Spinal cord (tissue), 10 donors: ENCODE measurements around the gene COL17A1. TPM values are rescaled to one million over a fixed set of nuclear protein-coding genes. Genes with fewer than 3 reads are reported as not detected.

ENCODE experiments used
- DNase-seq, 6 donors: peaks; one replicate each; pipeline versions ENCODE4 v3.0.0 to v3.0.0-alpha.2; 2013 to 2015; ENCODE audit warnings: low spot score in 6 of 6, low read depth in 4 of 6
- H3K27ac ChIP-seq: one replicate; pipeline ENCODE4 v1.5.1; 2013; ENCODE audit warnings: low read depth, low read length, control low read depth
- H3K27me3 ChIP-seq: one replicate; pipeline ENCODE4 v1.6.1; 2013; ENCODE audit warnings: low read length; ENCODE audit not compliant: control insufficient read depth, insufficient read depth
- H3K36me3 ChIP-seq: one replicate; pipeline ENCODE4 v1.6.1; 2013; ENCODE audit warnings: low read length; ENCODE audit not compliant: control insufficient read depth, insufficient read depth
- H3K4me1 ChIP-seq: one replicate; pipeline ENCODE4 v1.6.1; 2013; ENCODE audit warnings: low read length; ENCODE audit not compliant: control insufficient read depth, insufficient read depth
- H3K4me3 ChIP-seq: one replicate; pipeline ENCODE4 v1.5.1; 2013; ENCODE audit warnings: low read depth, low read length, control low read depth
- H3K9me3 ChIP-seq: one replicate; pipeline ENCODE4 v1.6.1; 2013; ENCODE audit warnings: low read length; ENCODE audit not compliant: control insufficient read depth, insufficient read depth
- WGBS: methylation state at CpG from one replicate; pipeline ENCODE4 v1.1.5; 2013; ENCODE audit warnings: missing lambda C conversion rate; ENCODE audit not compliant: insufficient coverage; 5-methylcytosine and 5-hydroxymethylcytosine counted together
- polyA plus RNA-seq, 2 donors: library from polyadenylated mRNA; unstranded; fragments of 120-200 nt; gene quantifications; one replicate each; pipeline ENCODE4 v1.2.1, GENCODE V29; 2013; ENCODE audit not compliant: insufficient read length in 2 of 2
- total RNA-seq, 2 donors: library from RNA; depleted of rRNA in 1 of 2; stranded (reverse); fragments of 120-200 nt in 1 of 2; fragments of >200 nt in 1 of 2; gene quantifications; one replicate each; pipeline versions ENCODE4 v1.2.3 to v1.2.4, GENCODE V29; 2013 to 2014
- donor health status: healthy.

Gene COL17A1
- total and polyA plus RNA-seq, 4 donors = 0.35 to 1.7 (median 0.54) TPM

DNA sequence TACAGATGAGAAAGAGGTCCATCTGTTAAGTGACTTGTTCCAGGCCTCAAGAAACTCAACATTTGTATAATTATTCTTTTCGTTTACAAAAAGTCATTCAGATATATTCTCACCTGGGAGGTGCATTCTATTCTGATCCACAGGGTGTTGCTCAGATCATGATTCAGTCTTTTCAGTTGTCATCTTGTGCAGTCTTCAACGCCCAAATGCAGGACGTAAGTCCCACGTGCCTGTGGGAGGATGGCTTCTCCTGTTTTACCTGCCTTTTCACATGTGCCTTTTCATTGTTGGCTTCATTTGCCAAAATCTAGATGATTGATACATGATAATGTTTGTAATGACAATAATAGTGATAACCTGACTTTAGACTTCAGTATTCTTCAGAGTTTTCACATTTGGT is 72.2 kb downstream of the COL17A1 start:
- no CpG with 5 or more reads among the region's 4 CpGs for WGBS
- H3K27ac ChIP-seq = no peak overlapping the region
- no peaks in the 10 kb centered on the region for H3K27me3 ChIP-seq

DNA sequence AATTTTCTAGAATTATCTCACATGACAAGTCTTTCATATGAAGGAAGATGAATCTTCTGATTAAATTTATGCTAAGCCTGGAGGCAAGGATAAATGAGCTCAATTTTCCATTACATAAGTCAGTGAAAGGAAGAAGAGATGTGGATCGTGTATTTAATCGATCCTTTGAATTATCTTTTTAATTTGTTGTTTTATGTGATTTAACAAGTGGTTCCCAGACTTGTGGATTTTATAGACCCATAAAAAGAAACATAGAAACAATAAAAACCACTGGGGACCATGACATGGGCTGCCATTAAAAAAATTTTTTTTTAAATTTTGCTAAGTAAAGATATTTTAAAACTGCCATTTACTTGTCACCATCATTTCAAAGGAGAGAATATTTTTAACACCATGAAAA is 73.8 kb downstream of the COL17A1 start:
- Histone ChIP-seq H3K27me3 (no peaks in the 10 kb centered on the region), H3K4me1 (no peaks in the 10 kb centered on the region), H3K27ac (no peak overlapping the region), H3K36me3 (no peaks in the 10 kb centered on the region), H3K4me3 (no peak overlapping the region), H3K9me3 (no peaks in the 10 kb centered on the region)
- DNase-seq = no peak
- WGBS = no CpG with 5 or more reads among the region's 2 CpGs

More for the DNA sequence above, 72.2 kb downstream of the COL17A1 start:
- no peaks in the 10 kb centered on the region for H3K4me1 ChIP-seq
- no peaks in the 10 kb centered on the region for H3K36me3 ChIP-seq
- H3K9me3 ChIP-seq = no peaks in the 10 kb centered on the region
- H3K4me3 ChIP-seq = no peak overlapping the region
- DNase-seq = no peak

DNA sequence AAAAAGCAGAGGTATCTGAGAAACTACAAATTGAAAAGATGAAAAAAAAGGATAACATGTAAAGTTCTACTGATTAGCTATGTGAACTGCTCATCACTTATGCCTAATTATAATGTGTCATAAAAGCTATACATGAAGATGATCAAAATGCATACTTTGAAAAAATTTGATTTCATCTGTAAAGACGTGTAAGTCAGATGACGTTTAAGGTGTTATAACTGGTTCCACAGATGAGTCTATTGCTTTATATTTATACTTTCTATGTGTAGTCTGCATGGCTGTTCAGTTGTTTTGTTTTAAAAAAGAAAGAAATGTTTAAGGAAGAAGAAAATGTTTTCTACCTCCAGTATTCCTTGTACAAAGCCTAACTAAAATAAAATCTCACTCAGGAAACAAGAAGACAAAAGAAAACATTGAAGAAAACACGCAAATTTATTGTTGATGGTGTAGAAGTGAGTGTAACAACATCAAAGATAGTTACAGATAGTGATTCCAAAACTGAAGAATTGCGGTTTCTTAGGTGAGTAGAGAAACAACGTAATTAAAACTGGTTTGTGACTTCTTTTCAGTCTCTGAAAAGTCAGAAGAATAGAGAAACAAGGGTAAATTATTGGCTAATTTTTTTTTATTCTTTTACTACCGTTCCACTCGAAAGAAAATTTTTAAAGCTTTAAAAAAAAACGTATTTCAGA is 80.4 kb downstream of the COL17A1 start:
- no peaks in the 10 kb centered on the region for H3K4me1 ChIP-seq
- no peaks in the 10 kb centered on the region for H3K27me3 ChIP-seq
- H3K36me3 ChIP-seq = peaks cover 5% of the 10 kb centered on the region
- H3K27ac ChIP-seq = no peak overlapping the region
- no CpG with 5 or more reads among the region's 8 CpGs for WGBS
- H3K4me3 ChIP-seq = no peak overlapping the region
- no peaks in the 10 kb centered on the region for H3K9me3 ChIP-seq
- no peak for DNase-seq

DNA sequence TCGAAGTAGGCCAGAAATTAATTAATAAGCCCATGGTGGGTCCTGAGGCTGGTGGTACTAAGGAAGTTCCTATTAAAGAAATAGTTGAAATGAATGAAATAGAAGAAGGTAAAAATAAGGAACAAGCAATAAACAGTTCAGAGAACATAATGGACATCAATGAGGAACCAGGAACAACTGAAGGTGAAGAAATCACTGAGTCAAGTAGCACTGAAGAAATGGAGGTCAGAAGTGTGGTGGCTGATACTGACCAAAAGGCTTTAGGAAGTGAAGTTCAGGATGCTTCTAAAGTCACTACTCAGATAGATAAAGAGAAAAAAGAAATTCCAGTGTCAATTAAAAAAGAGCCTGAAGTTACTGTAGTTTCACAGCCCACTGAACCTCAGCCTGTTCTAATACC is 82.8 kb downstream of the COL17A1 start:
- Histone ChIP-seq H3K36me3 (peaks cover 5% of the 10 kb centered on the region), H3K4me3 (no peak overlapping the region), H3K27me3 (no peaks in the 10 kb centered on the region), H3K9me3 (no peaks in the 10 kb centered on the region), H3K27ac (no peak overlapping the region), H3K4me1 (no peaks in the 10 kb centered on the region)
- no peak for DNase-seq
- WGBS = 100% methylated on average over 1 of the region's 1 CpG

DNA sequence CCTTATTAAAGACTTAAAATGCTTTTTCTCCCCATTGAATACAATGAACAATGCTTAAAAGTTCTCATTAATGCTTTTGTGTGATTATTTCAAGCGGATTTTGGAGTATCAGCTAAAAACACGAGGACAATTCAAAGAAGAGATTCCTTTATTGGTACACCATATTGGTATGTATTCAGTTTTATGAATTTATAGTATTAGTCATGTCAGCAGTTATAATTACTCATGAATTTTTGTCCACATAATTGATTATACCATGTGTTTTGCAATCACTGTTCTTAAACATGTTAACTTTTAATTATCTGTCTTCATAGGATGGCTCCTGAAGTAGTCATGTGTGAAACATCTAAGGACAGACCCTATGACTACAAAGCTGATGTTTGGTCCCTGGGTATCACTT is 86.9 kb downstream of the COL17A1 start:
- Histone ChIP-seq H3K27me3 (no peaks in the 10 kb centered on the region), H3K4me3 (no peak overlapping the region), H3K4me1 (no peaks in the 10 kb centered on the region), H3K9me3 (no peaks in the 10 kb centered on the region), H3K36me3 (peaks cover 5% of the 10 kb centered on the region), H3K27ac (no peak overlapping the region)
- WGBS = no CpG with 5 or more reads among the region's 2 CpGs
- DNase-seq = no peak

DNA sequence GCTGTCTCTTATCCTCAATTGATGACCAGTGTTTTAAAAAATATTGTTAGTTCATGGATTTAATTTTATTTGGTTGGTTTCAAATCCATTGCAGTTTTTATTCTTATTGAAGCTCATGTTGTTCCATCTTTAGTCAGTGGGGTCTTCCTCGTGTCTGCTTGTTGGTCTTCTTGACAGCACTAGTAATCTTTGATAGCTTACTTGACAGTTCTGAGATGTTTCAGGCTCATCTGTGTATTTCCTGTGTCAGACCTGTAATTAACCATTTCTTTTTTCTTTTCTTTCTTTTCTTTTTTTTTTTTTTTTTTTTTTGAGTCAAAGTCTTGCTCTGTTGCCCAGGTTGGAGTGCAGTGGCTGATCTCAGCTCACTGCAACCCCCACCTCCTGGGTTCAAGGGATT is 90.5 kb downstream of the COL17A1 start:
- no peaks in the 10 kb centered on the region for H3K9me3 ChIP-seq
- H3K4me3 ChIP-seq = no peak overlapping the region
- H3K27me3 ChIP-seq = no peaks in the 10 kb centered on the region
- no peak overlapping the region for H3K27ac ChIP-seq
- no peaks in the 10 kb centered on the region for H3K36me3 ChIP-seq
- no CpG with 5 or more reads among the region's 1 CpG for WGBS
- H3K4me1 ChIP-seq = no peaks in the 10 kb centered on the region
- DNase-seq = no peak

DNA sequence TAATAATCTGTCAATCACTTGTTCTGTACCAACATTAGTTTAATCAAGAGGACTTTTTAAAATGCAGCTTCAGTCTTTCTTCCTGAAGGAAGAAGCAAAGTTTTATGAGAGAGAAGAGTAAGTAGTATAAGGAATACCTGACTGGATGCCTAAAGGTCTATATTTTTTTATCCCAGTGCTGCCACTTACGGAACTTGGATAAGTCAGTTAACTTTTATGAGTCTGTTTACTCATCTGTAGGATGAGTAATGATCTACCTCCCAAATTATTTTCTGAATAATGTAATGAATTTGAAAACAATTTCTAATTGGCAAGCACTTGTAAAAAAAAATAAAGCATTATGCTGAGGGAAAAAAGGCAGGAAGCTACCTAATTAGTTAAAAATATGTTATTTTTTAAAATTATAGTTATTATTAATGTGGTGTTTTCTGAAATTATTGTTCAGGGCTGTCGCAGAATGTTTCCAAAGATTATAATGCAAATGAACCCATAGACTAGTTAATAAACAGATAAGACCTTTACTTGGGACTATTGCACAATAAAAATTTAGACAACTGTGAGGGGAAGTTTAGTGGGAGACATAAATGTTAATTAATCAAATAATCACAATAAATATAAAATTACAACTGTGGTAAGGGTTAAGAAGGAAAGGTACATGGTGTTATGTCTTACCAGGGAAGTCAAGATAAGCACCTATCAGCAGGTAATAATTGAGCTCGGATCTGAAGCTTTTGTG is 94.1 kb downstream of the COL17A1 start:
- Histone ChIP-seq H3K4me3 (no peak overlapping the region), H3K27ac (no peak overlapping the region), H3K27me3 (no peaks in the 10 kb centered on the region), H3K4me1 (peaks cover 1% of the 10 kb centered on the region), H3K36me3 (no peaks in the 10 kb centered on the region), H3K9me3 (no peaks in the 10 kb centered on the region)
- no peak for DNase-seq
- no CpG with 5 or more reads among the region's 3 CpGs for WGBS

DNA sequence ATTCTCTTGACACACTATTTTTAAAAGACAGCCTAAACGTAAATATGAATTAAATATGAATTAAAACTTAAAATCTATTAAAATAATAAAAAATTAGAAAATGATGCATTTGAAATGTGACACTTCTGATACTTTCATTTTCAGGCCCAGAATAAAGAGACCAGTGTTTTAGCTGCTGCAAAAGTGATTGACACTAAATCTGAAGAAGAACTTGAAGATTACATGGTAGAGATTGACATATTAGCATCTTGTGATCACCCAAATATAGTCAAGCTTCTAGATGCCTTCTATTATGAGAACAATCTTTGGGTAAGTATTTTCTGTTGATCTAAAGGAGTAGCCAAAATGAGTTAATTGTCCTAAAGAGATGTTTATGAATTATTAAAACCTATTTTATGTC is 95.1 kb downstream of the COL17A1 start:
- WGBS = no CpG with 5 or more reads among the region's 1 CpG

DNA sequence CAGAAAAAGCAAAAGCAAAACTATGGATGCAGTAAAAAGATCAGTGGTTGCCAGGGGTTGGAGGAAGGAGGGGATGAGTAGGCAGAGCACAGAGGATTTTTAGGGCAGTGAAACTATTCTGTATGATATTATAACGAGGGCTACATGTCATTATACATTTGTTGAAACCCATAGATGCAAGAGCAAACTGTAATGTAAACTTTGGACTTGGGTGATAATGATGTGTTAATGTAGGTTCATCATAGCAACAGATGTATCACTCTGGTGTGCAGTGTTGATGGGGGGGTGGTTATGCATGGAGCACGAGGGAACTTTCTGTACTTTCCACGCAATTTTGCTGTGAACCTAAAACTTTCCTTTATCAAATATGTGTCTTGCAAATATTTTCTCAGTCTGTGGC is 95.6 kb downstream of the COL17A1 start:
- no peak overlapping the region for H3K4me3 ChIP-seq
- WGBS = 86% methylated on average over 1 of the region's 3 CpGs
- no peak overlapping the region for H3K27ac ChIP-seq
- no peaks in the 10 kb centered on the region for H3K9me3 ChIP-seq
- DNase-seq = no peak
- H3K36me3 ChIP-seq = no peaks in the 10 kb centered on the region
- H3K4me1 ChIP-seq = peaks cover 4% of the 10 kb centered on the region
- H3K27me3 ChIP-seq = no peaks in the 10 kb centered on the region

More for the DNA sequence above, 95.1 kb downstream of the COL17A1 start:
- H3K4me3 ChIP-seq = no peak overlapping the region
- peaks cover 4% of the 10 kb centered on the region for H3K4me1 ChIP-seq
- H3K27me3 ChIP-seq = no peaks in the 10 kb centered on the region
- no peaks in the 10 kb centered on the region for H3K9me3 ChIP-seq
- no peak overlapping the region for H3K27ac ChIP-seq
- no peaks in the 10 kb centered on the region for H3K36me3 ChIP-seq
- no peak for DNase-seq

DNA sequence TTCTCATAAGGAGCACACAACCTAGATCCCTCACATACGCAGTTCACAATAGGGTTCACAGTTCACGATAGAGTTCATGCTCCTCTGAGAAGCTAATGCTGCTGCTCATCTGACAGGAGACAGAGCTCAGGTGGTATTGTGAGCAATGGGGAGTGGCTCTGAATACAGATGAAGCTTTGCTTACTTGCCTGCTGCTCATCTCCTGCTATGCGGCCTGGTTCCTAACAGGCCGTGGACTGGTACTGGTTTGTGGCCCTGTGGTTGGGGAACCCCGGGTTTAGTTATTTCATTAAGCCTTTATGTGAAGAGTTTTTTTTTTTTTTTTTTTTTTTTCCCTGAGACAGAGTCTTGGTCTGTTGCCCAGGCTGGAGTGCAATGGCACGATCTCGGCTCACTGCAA is 99.3 kb downstream of the COL17A1 start:
- H3K4me1 ChIP-seq = peaks cover 4% of the 10 kb centered on the region

More for the DNA sequence above, 99.3 kb downstream of the COL17A1 start:
- H3K36me3 ChIP-seq = no peaks in the 10 kb centered on the region
- H3K4me3 ChIP-seq = no peak overlapping the region
- no peaks in the 10 kb centered on the region for H3K27me3 ChIP-seq
- no peaks in the 10 kb centered on the region for H3K9me3 ChIP-seq
- DNase-seq = no peak
- WGBS = 51% methylated on average over 5 of the region's 7 CpGs
- H3K27ac ChIP-seq = no peak overlapping the region
